B cell (primary cell): ENCODE results near the gene FOXP4. TPM values are rescaled to one million over a fixed set of nuclear protein-coding genes. Genes with fewer than 3 reads are reported as not detected.

Experiments used
- ATAC-seq: fragments of 200-7000 bp; cut with Tn5 transposase; one replicate; pipeline ENCODE4 v1.10.0; 2021; ENCODE audit warnings: low read depth, mild to moderate bottlenecking, moderate number of reproducible peaks, moderate library complexity
- CTCF ChIA-PET: fragments of 350-600 bp; sonication (Branson Sonifier 250); formaldehyde crosslinking; loops from one replicate; lab custom pipeline; 2021; ENCODE audit warnings: antibody characterized with exemption, inconsistent platforms; lab: Charles Lee
- POLR2A ChIA-PET: fragments of 350-600 bp; sonication (Branson Sonifier 250); formaldehyde crosslinking; loops from one replicate; lab custom pipeline; 2021; ENCODE audit warnings: antibody characterized with exemption; lab: Charles Lee
- DNase-seq: peaks from one replicate; pipeline ENCODE4 v3.0.0; 2013
- H2AFZ ChIP-seq: 2 replicates; pipeline ENCODE4 v1.6.1; 2012; ENCODE audit warnings: mild to moderate bottlenecking, low read depth, low read length; ENCODE audit not compliant: insufficient read depth, poor library complexity, severe bottlenecking
- H3K27ac ChIP-seq, 2 donors: 1 replicate in 1 of 2; 2 replicates in 1 of 2; pipeline ENCODE4 v1.5.1; 2012 to 2013; ENCODE audit warnings: low read length in 2 of 2, mild to moderate bottlenecking in 2 of 2, moderate library complexity in 1 of 2
- H3K27me3 ChIP-seq, 4 experiments: fragments of 200-600 bp in 1 of 4; sonication (generic) in 1 of 4; replicated peaks in 1 of 4; 1 replicate in 2 of 4; 2 replicates in 2 of 4; pipeline versions ENCODE4 v1.6.1 to v1.7.0; 2013 to 2016; ENCODE audit warnings: low read length in 3 of 4, mild to moderate bottlenecking in 2 of 4, mixed read lengths in 1 of 4, moderate library complexity in 1 of 4; ENCODE audit not compliant: insufficient read depth in 4 of 4, control insufficient read depth in 3 of 4; ENCODE audit errors: control extremely low read depth in 1 of 4
- H3K36me3 ChIP-seq, 2 experiments: replicated peaks in 1 of 2; 1 replicate in 1 of 2; 2 replicates in 1 of 2; pipeline versions ENCODE4 v1.6.1 to v1.7.1; 2013; ENCODE audit warnings: low read length in 1 of 2; ENCODE audit not compliant: insufficient read depth in 2 of 2, control insufficient read depth in 1 of 2; ENCODE audit errors: control extremely low read depth in 1 of 2, extremely low read depth in 1 of 2
- H3K4me1 ChIP-seq, 2 donors: fragments of 200-600 bp in 1 of 2; sonication (generic) in 1 of 2; 1 replicate in 1 of 2; 2 replicates in 1 of 2; pipeline versions ENCODE4 v1.5.1 to v1.6.1; 2013 to 2017; ENCODE audit warnings: low read length in 2 of 2; ENCODE audit not compliant: control insufficient read depth in 2 of 2, insufficient read depth in 2 of 2
- H3K4me2 ChIP-seq: replicated peaks from 2 replicates; pipeline ENCODE3; 2012; ENCODE audit warnings: mild to moderate bottlenecking, low read depth, low read length; ENCODE audit not compliant: poor library complexity, severe bottlenecking
- H3K4me3 ChIP-seq, 5 experiments: fragments of 200-600 bp in 1 of 5; sonication (generic) in 1 of 5; 1 replicate in 3 of 5; 2 replicates in 2 of 5; pipeline versions ENCODE4 v1.5.1 to v1.7.0; 2011 to 2016; ENCODE audit warnings: low read length in 4 of 5, mild to moderate bottlenecking in 4 of 5, low read depth in 2 of 5, control low read depth in 1 of 5, moderate library complexity in 1 of 5; ENCODE audit not compliant: insufficient read depth in 1 of 5; ENCODE audit errors: control extremely low read depth in 1 of 5, extremely low read depth in 1 of 5
- H3K79me2 ChIP-seq: fragments of 200-600 bp; sonication (generic); one replicate; pipeline ENCODE4 v1.6.0; 2016; ENCODE audit warnings: low read length; ENCODE audit not compliant: control insufficient read depth, insufficient read depth
- H3K9ac ChIP-seq: fragments of 200-600 bp; sonication (generic); 2 replicates; pipeline ENCODE4 v1.6.1; 2017; ENCODE audit warnings: mild to moderate bottlenecking, low read length, moderate library complexity
- H3K9me3 ChIP-seq, 3 donors: one replicate each; pipeline versions ENCODE4 v1.6.1 to v1.7.1; 2013; ENCODE audit warnings: low read length in 2 of 3; ENCODE audit not compliant: control insufficient read depth in 2 of 3, insufficient read depth in 1 of 3; ENCODE audit errors: control extremely low read depth in 1 of 3
- H4K20me1 ChIP-seq: 2 replicates; pipeline ENCODE4 v1.6.0; 2012; ENCODE audit warnings: mild to moderate bottlenecking, low read length; ENCODE audit not compliant: insufficient read depth, control insufficient read depth, poor library complexity, severe bottlenecking
- H3K27ac Mint-ChIP-seq: one replicate; pipeline ENCODE4 v1.8.0; 2021; ENCODE audit warnings: mixed read lengths
- H3K27me3 Mint-ChIP-seq: one replicate; pipeline ENCODE4 v1.8.0; 2021; ENCODE audit warnings: mixed read lengths
- H3K4me1 Mint-ChIP-seq: one replicate; pipeline ENCODE4 v1.8.0; 2021; ENCODE audit warnings: mixed read lengths
- H3K4me3 Mint-ChIP-seq: one replicate; pipeline ENCODE4 v1.8.0; 2021; ENCODE audit warnings: mixed read lengths
- H3K9me3 Mint-ChIP-seq: one replicate; pipeline ENCODE4 v1.8.0; 2022; ENCODE audit warnings: mixed read lengths; ENCODE audit not compliant: insufficient read depth
- CTCF ChIP-seq: fragments of 200-600 bp; IDR thresholded peaks from one replicate; pipeline ENCODE4 v1.8.0; 2022; ENCODE audit warnings: antibody characterized with exemption, mild to moderate bottlenecking
- EZH2 ChIP-seq: IDR thresholded peaks from 2 replicates; pipeline ENCODE4 v1.6.1; 2012; ENCODE audit warnings: borderline replicate concordance, low read depth, mild to moderate bottlenecking, moderate library complexity, low read length; ENCODE audit not compliant: insufficient read depth, poor library complexity, severe bottlenecking
- WGBS: methylation state at CpG from one replicate; pipeline ENCODE4 v1.1.5; 2013; ENCODE audit warnings: missing lambda C conversion rate; ENCODE audit not compliant: insufficient coverage; 5-methylcytosine and 5-hydroxymethylcytosine counted together
- intact Hi-C: fragments of 100-400 bp; cut with micrococcal nuclease; formaldehyde crosslinking; loops from one replicate; pipeline ENCODE4 v1.10.0; 2022
- polyA plus RNA-seq: library from polyadenylated mRNA; depleted of rRNA; stranded (reverse); fragments of >200 nt; gene quantifications from 2 replicates; pipeline ENCODE4 v1.2.3, GENCODE V29; 2012
- total RNA-seq, 2 donors: library from RNA; stranded (reverse); fragments of 120-200 nt in 1 of 2; gene quantifications; 1 replicate in 1 of 2; 2 replicates in 1 of 2; pipeline versions ENCODE4 v1.2.3 to v1.2.4, GENCODE V29; 2013 to 2022

The FOXP4 gene
- total and polyA plus RNA-seq, 2 donors (not counting 1 experiment from before 2014, with no cell fraction given), result 17.0 to 38.7 TPM

- no peaks in the 10 kb centered on the region for H3K9me3 Mint-ChIP-seq
- Histone ChIP-seq H3K4me1 (peaks cover 10 to 16% of the 10 kb centered on the region in 2 donors), H2AFZ (no peak overlapping the region), H3K27ac (no peak overlapping the region), H4K20me1 (peaks cover 40% of the 10 kb centered on the region), H3K27me3 (no peaks in the 10 kb centered on the region), H3K36me3 (peaks cover 0 to 22% of the 10 kb centered on the region in 2 experiments), H3K4me2 (no peak overlapping the region), H3K79me2 (peaks cover 17% of the 10 kb centered on the region), H3K9me3 (no peaks in the 10 kb centered on the region), H3K9ac (no peak overlapping the region), H3K4me3 (no peak overlapping the region)
- no peak for DNase-seq
- no peak overlapping the region for H3K4me3 Mint-ChIP-seq
- ChIA-PET CTCF (interaction anchor here (1.8 kb wide), 1 partner anchor 109 kb away, joined by 5 read pairs; no protein-coding TSS in a partner anchor), POLR2A (no interaction called here)
- intact Hi-C loops, result no loop called here
- peaks cover 39% of the 10 kb centered on the region for H3K4me1 Mint-ChIP-seq
- H3K27ac Mint-ChIP-seq, result no peak overlapping the region
- ATAC-seq, result no peak
- no peaks in the 10 kb centered on the region for H3K27me3 Mint-ChIP-seq
- 0% methylated on average over 1 of the region's 1 CpG for WGBS
- TF ChIP-seq CTCF (no peak), EZH2 (no peak)
Observed at GRCh38 chr6:41573985-41574384, 27.8 kb downstream of the FOXP4 start.

GRCh38 chr6:41575598-41575997, 29.4 kb downstream of the FOXP4 start:
- Histone ChIP-seq H3K79me2 (peaks cover 16% of the 10 kb centered on the region), H3K36me3 (peaks cover 0 to 24% of the 10 kb centered on the region in 2 experiments), H3K27ac (no peak overlapping the region), H3K4me3 (no peak overlapping the region), H3K4me2 (no peak overlapping the region), H3K4me1 (peaks cover 10 to 16% of the 10 kb centered on the region in 2 donors), H2AFZ (no peak overlapping the region), H3K27me3 (no peaks in the 10 kb centered on the region), H3K9ac (no peak overlapping the region), H4K20me1 (peaks cover 32% of the 10 kb centered on the region), H3K9me3 (no peaks in the 10 kb centered on the region)
- ChIA-PET POLR2A (no interaction called here), CTCF (no interaction called here)
- H3K27ac Mint-ChIP-seq, result no peak overlapping the region
- DNase-seq (no peak), ATAC-seq (no peak)
- no peak for TF ChIP-seq CTCF
- no peak for TF ChIP-seq EZH2
- no peaks in the 10 kb centered on the region for H3K27me3 Mint-ChIP-seq
- H3K4me1 Mint-ChIP-seq, result peaks cover 40% of the 10 kb centered on the region
- no peak overlapping the region for H3K4me3 Mint-ChIP-seq
- no peaks in the 10 kb centered on the region for H3K9me3 Mint-ChIP-seq
- intact Hi-C loops, result no loop called here
- WGBS, result 73% methylated on average over 2 of the region's 2 CpGs
